ENCODE results near the gene IL16.
"Not testable (repeated sequence)": the region's sequence is repeated elsewhere in the genome, so short reads cannot be mapped to it uniquely, and the experiment has no call there.

IL16 gene

GRCh38 chr15:81323944-81324881, 127.5 kb downstream of the IL16 start, which contains the start of gene STARD5:
Gene STARD5, minus strand, starts transcription at chr15:81324141. Its CDS starts 42 bp downstream, at chr15:81324099.
- Histone ChIP-seq H3K9me3 (no peaks in the 10 kb centered on the region), H3K36me3 (peaks cover 0 to 7% (median 6%) of the 10 kb centered on the region in 3 donors), H3K27ac (peak within 1 kb of the TSS; percentile 65 to 83), H3K4me1 (peaks cover 0 to 21% (median 11%) of the 10 kb centered on the region in 4 donors), H3K27me3 (no peaks in the 10 kb centered on the region), H3K4me3 (peak within 1 kb of the TSS; percentile 62 to 81)
- peak; percentile 99 for DNase-seq
- TF ChIP-seq, protein P1, sequence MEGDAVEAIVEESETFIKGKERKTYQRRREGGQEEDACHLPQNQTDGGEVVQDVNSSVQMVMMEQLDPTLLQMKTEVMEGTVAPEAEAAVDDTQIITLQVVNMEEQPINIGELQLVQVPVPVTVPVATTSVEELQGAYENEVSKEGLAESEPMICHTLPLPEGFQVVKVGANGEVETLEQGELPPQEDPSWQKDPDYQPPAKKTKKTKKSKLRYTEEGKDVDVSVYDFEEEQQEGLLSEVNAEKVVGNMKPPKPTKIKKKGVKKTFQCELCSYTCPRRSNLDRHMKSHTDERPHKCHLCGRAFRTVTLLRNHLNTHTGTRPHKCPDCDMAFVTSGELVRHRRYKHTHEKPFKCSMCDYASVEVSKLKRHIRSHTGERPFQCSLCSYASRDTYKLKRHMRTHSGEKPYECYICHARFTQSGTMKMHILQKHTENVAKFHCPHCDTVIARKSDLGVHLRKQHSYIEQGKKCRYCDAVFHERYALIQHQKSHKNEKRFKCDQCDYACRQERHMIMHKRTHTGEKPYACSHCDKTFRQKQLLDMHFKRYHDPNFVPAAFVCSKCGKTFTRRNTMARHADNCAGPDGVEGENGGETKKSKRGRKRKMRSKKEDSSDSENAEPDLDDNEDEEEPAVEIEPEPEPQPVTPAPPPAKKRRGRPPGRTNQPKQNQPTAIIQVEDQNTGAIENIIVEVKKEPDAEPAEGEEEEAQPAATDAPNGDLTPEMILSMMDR (IDR thresholded peaks at IDR 0.05): no peak
- intact Hi-C loops (cut with DNase I; ENCODE audit: low total_unique reads): no loop called here

DNA sequence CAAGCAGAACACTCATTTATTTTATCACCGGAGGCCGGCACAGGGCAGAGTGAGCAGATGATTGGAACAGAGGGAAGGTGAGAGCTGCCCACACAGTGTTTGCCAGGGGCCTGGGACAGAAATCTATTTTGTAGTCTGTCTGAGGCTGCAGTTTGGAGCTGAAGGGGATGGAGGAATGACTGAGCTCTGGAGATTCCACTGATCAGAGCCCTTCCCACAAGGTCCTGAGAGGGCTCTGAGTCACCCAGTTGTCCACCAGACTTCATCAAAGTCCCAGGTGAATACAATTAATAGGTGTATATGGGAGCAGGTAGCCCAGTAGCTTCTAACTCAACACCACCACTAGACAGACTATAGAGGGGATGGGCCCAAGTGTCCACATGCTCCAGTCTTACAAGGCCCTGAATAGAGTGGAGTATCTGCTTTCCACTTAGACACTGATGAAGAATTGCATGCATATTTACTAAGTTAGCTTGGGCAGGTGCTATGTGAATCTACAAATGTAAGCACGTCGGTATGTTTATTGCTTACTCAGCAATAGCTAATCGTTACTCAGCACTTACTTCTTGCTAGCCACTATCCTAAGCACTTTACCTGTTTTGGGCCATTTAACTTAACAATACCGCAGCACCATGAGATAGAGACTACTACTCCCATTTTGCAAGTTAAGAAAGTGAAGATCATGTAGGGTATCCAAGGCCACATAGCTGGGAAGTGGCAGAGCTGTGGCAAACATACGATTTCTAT, 130.0 kb downstream of the IL16 start:
- no peak for DNase-seq

GRCh38 chr15:81327516-81327915, 130.8 kb downstream of the IL16 start:
- no peaks in the 10 kb centered on the region for H3K36me3 ChIP-seq
- H3K9me3 ChIP-seq: no peaks in the 10 kb centered on the region
- H3K27me3 ChIP-seq: no peaks in the 10 kb centered on the region
- H3K4me1 ChIP-seq: peaks cover 0 to 19% (median 10%) of the 10 kb centered on the region in 4 donors
- intact Hi-C loops (cut with DNase I; ENCODE audit: low total_unique reads): no loop called here
- no peak overlapping the region for H3K4me3 ChIP-seq
- DNase-seq: no peak
- TF ChIP-seq, protein P1 (IDR thresholded peaks at IDR 0.05): no peak
- no peak overlapping the region for H3K27ac ChIP-seq

More for the DNA sequence above, 130.0 kb downstream of the IL16 start:
- TF ChIP-seq, protein P1 (IDR thresholded peaks at IDR 0.05): no peak
- no peaks in the 10 kb centered on the region for H3K27me3 ChIP-seq
- no peaks in the 10 kb centered on the region for H3K9me3 ChIP-seq
- intact Hi-C loops (cut with DNase I; ENCODE audit: low total_unique reads): no loop called here
- no peak overlapping the region for H3K27ac ChIP-seq
- peaks cover 0 to 21% (median 11%) of the 10 kb centered on the region in 4 donors for H3K4me1 ChIP-seq
- H3K36me3 ChIP-seq: no peaks in the 10 kb centered on the region
- no peak overlapping the region for H3K4me3 ChIP-seq

DNA sequence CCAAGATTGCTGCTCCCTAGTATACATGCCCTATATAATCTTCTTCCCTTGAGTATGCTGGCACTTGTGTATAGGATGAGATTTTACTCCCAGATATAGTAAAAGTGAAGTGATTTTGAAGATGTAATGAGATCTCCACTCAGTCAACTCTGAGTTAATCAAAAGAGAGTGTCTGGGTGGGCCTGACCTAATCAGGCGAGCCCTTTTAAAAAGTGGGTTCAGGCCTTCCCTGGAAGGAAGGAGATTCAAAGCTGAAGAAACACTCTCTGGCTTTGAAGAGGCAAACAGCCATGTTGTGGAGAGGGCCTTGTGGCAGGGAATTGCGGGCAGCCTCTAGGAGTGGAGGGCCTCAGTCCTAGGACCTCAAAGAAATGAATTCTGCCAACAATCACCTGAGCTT, 132.8 kb downstream of the IL16 start:
- H3K27ac ChIP-seq: no peak overlapping the region
- no peaks in the 10 kb centered on the region for H3K27me3 ChIP-seq
- H3K4me3 ChIP-seq: no peak overlapping the region
- H3K4me1 ChIP-seq: peaks cover 0 to 4% (median 2%) of the 10 kb centered on the region in 4 donors
- no peaks in the 10 kb centered on the region for H3K36me3 ChIP-seq
- intact Hi-C loops (cut with DNase I; ENCODE audit: low total_unique reads): no loop called here
- DNase-seq: no peak
- no peaks in the 10 kb centered on the region for H3K9me3 ChIP-seq
- TF ChIP-seq, protein P1 (IDR thresholded peaks at IDR 0.05): no peak

DNA sequence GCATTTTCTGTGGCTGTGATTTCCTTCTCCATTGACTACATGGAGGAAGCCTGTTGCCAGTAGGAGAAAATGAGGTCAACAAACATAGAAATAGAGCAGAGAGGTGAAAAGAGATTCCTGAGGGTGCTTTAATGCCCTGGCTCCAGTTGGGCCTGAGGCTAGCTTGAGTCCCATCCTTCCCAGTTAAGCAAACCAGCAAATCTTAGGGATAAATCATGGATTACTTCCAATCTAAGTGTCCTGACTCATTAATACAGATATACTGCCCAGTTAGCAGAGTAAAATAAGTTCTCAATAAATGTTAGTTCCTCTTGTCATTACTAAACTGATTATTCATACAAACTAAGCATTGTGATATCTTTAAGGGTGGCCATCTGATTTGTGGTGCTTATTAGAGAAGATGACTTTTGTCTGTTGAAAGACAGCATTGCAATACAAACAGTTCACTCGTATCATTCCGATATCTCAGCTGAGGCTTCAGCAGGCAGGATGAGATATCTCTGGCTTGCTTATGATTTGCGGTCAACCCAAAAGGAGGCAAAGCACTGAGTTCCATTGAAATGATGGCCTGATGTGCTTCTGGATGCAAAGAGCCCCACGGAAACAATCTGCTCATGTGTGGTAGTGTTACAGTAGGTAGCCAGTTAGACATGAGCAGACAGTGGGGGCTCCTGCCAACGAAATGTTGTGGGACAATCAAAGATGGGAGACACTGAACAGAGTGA, 133.8 kb downstream of the IL16 start:
- Histone ChIP-seq H3K27ac (no peak overlapping the region), H3K4me1 (no peaks in the 10 kb centered on the region), H3K27me3 (no peaks in the 10 kb centered on the region), H3K36me3 (no peaks in the 10 kb centered on the region), H3K4me3 (no peak overlapping the region), H3K9me3 (no peaks in the 10 kb centered on the region)
- TF ChIP-seq, protein P1 (IDR thresholded peaks at IDR 0.05): no peak
- intact Hi-C loops (cut with DNase I; ENCODE audit: low total_unique reads): no loop called here
- no peak for DNase-seq

GRCh38 chr15:81331141-81331540, 134.5 kb downstream of the IL16 start:
- H3K9me3 ChIP-seq; DNase-seq; H3K27ac ChIP-seq; H3K4me1 ChIP-seq; H3K4me3 ChIP-seq; intact Hi-C loops (cut with DNase I; ENCODE audit: low total_unique reads); H3K27me3 ChIP-seq; H3K36me3 ChIP-seq: not testable (repeated sequence)

All from tibial artery (tissue), 4 donors.